ENCODE data around the gene TBC1D23.

Gene TBC1D23

DNA sequence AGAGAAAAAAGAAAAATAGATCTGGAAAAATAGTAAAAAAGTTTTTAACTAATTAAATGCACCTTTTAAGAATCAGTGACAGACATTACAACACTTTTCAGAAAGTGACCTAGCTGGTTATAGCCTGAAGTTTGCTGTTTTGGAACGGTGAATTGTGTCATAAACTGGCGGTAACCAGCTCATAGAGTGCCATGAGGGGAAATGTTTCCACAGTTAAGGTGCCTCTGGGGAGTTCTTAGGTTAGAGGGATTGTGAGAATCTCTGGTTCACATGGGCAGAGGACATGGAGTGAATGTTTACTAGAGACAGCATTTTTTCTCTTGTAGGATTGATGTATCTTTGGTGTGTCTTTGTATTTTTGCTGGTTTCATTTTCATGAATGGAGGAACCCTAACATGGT lies 2.8 kb downstream of the TBC1D23 start:
- TF ChIP-seq CTCF (IDR thresholded peaks at IDR 0.05; ENCODE audit: insufficient read depth, low read length, missing control alignments), result no peak
- no peak overlapping the region for H3K4me3 ChIP-seq (ENCODE audit: low read depth, low read length)
- POLR2A ChIA-PET, result interaction anchor here (0.5 kb wide), 1 partner anchor 199 kb away, joined by 4 read pairs; no protein-coding TSS in a partner anchor
- CTCF ChIA-PET, result interaction anchor here (1.1 kb wide), 1 partner anchor 421 kb away, joined by 6 read pairs; no protein-coding TSS in a partner anchor
- DNase-seq (ENCODE audit: low read depth, low spot score), result no peak

GRCh38 chr3:100264242-100264641 lies 3.5 kb downstream of the TBC1D23 start:
- no peak for TF ChIP-seq CTCF (IDR thresholded peaks at IDR 0.05; ENCODE audit: insufficient read depth, low read length, missing control alignments)
- no peak for DNase-seq (ENCODE audit: low read depth, low spot score)
- POLR2A ChIA-PET, result no interaction called here
- no peak overlapping the region for H3K4me3 ChIP-seq (ENCODE audit: low read depth, low read length)
- CTCF ChIA-PET, result interaction anchor here (0.9 to 1.2 kb wide), 3 partner anchors 10 to 421 kb away, joined by 3 to 6 read pairs (median 4); no protein-coding TSS in a partner anchor

GRCh38 chr3:100265016-100265415 lies 4.2 kb downstream of the TBC1D23 start:
- DNase-seq (ENCODE audit: low read depth, low spot score), result no peak
- no peak overlapping the region for H3K4me3 ChIP-seq (ENCODE audit: low read depth, low read length)
- CTCF ChIA-PET, result interaction anchor here (0.9 to 1.2 kb wide), 2 partner anchors 11 to 196 kb away, joined by 3 to 4 read pairs; no protein-coding TSS in a partner anchor
- no peak for TF ChIP-seq CTCF (IDR thresholded peaks at IDR 0.05; ENCODE audit: insufficient read depth, low read length, missing control alignments)
- POLR2A ChIA-PET, result no interaction called here

- DNase-seq (ENCODE audit: low read depth, low spot score), result no peak
- ChIA-PET CTCF (interaction anchor here (1.0 to 1.7 kb wide), 3 partner anchors 9 to 423 kb away, joined by 3 to 6 read pairs (median 4); no protein-coding TSS in a partner anchor), POLR2A (no interaction called here)
- no peak overlapping the region for H3K4me3 ChIP-seq (ENCODE audit: low read depth, low read length)
- TF ChIP-seq CTCF (IDR thresholded peaks at IDR 0.05; ENCODE audit: insufficient read depth, low read length, missing control alignments), result no peak
These were observed 5.7 kb downstream of the TBC1D23 start for GRCh38 chr3:100266531-100266930.

- no peak for DNase-seq (ENCODE audit: low read depth, low spot score)
- TF ChIP-seq CTCF (IDR thresholded peaks at IDR 0.05; ENCODE audit: insufficient read depth, low read length, missing control alignments), result no peak
- no peak overlapping the region for H3K4me3 ChIP-seq (ENCODE audit: low read depth, low read length)
- ChIA-PET CTCF (interaction anchor here (1.4 to 1.6 kb wide), 2 partner anchors 424 to 425 kb away, joined by 4 to 5 read pairs; no protein-coding TSS in a partner anchor), POLR2A (no interaction called here)
These were observed 7.4 kb downstream of the TBC1D23 start for GRCh38 chr3:100268156-100268555.

DNA sequence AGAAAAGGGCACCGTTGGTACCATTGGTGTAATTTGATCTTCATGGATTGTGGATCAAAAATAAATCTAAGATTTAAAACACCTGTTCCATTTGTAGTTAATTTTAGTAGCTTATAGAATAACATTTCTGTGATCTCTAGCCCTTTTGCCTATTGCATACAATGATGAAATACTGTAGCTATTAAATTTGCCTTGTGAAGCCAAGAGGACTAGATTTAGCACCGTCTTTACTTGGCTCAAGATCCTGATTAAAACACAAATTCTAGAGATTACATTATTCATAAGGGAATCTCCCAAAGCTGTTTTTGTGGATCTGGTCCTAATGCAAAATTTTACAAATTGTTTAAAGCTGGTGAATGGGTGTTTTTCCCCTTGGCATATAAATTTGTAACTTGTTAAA lies 8.2 kb downstream of the TBC1D23 start:
- H3K4me3 ChIP-seq (ENCODE audit: low read depth, low read length), result no peak overlapping the region

More for the DNA sequence above, 8.2 kb downstream of the TBC1D23 start:
- no peak for DNase-seq (ENCODE audit: low read depth, low spot score)
- CTCF ChIA-PET, result interaction anchor here (0.7 to 2.0 kb wide), 5 partner anchors 200 to 437 kb away, joined by 3 to 13 read pairs (median 4); no protein-coding TSS in a partner anchor
- POLR2A ChIA-PET, result interaction anchor here (0.5 to 2.3 kb wide), 5 partner anchors 8 to 236 kb away, joined by 3 to 15 read pairs (median 3); partner anchors contain the start of genes LNP1, TBC1D23 and TOMM70
- TF ChIP-seq CTCF (IDR thresholded peaks at IDR 0.05; ENCODE audit: insufficient read depth, low read length, missing control alignments), result no peak

Measured in AG04449 (cell line).